Epidermal melanocyte (primary cell): ENCODE results near the gene SUB1.

Source experiments
- DNase-seq: peaks from one replicate; pipeline ENCODE4 v3.0.0; 2011; ENCODE audit warnings: low spot score; ENCODE audit not compliant: insufficient read length

SUB1 gene

DNA sequence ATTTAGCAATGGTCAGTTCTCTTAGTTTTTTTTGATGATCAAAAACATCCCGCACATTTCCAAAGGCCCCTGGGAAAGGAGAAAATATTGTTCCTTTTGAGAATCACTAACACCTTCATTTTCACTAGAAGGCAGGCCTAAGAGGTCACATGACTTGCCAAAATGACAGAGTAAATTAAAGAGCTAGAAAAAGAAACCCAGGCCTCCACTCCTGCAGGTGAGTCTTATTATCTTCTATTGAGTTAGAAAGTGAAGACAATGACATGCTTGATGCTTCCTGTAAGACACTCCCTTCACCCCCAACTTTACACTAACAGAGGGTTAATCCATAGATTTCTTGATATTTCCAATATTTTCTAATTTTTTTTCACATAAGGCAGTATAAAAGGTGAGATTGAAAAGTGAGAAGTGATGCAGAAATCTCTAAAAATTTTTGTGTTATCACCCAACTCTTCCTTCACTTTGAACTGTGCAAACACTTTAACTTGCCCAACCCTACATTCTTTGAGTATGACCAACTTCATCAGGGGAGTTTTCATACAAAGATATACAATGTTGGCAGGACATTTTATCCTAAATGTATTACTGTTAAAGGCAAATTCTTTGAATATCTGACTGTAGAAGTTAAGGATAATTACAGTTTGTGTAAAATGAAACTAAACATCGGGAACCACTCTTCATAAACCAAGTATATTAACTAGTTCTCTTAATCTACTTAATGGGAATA, 57.1 kb downstream of the SUB1 start:
- DNase-seq, result no peak

DNA sequence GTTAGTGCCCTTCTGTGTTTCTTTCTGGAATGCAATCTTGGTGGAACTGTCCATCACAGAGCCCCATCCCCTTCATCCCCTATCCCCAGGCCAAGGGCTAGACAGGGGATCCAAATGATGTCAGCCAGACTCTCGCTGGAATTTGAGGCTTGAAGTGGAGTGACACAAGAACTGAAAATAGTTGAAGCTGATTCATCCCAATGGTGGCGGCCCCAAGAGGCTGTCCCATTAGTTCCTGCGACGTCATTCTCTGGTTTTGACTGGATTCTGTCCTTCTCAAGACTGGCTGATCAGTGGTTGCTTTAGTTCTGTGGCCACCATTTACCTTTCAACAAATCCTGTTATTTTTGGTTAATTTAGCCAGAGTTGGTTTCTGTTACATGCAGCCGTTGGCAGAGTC, 59.9 kb downstream of the SUB1 start:
- no peak for DNase-seq

DNA sequence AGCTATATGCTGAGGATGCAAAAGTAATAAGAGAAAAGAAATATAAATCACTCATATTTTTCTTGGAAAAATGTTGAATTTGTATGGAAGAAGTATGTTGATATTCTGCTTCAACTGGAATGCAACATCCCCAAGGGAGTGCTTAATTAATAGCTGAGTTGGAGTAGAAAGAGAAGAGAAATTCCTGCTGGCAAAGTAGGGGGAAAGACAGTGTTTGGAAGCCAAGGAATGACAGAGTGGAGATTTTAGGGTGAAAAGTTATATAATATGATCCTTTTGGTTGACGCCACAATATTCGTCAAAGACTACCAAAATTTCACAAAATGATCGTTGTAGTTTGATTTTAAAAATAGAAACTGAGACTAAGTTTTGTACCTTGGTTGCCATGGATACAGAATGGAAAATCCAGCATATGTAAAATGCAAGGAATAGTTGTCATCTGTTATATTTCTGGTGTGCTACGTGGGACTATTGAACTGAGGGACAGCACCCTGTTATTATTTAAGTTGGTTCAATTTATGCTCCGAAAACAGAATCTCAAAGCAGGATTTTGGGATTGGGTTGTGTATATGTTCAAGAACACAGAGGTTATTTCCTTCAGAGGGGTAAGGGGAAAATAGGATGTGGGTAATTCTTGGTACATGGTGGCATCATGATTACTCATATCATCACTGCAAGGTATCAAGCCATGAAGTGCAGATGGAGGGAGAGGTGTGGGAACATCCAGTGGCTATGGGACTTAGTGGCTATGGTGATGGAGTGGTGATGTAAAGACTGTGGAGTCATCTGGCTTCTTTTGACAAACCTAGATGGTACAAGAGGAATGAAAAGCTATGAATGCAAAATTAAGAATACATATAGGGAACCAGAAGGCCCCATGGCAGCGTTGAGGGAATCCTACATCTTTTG, 61.0 kb downstream of the SUB1 start:
- no peak for DNase-seq

DNA sequence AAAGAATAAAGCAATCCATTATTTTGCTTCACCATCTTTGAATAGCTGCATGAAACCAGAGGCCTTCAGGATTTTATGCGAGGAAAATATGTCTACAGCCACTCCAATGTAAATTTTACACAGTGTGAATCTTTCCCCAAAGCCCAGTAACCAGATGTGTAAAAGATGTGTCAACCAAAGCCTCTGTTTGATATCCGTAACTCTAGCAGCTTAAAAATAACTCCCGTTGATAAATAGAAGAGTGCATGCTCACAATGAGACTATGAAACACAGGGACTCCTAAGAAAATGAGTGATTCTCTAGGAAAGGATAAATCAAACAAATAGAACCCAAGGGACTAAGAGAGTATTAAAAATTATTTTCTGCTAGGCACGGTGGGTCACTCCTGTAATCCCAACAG, 65.7 kb downstream of the SUB1 start:
- no peak for DNase-seq

DNA sequence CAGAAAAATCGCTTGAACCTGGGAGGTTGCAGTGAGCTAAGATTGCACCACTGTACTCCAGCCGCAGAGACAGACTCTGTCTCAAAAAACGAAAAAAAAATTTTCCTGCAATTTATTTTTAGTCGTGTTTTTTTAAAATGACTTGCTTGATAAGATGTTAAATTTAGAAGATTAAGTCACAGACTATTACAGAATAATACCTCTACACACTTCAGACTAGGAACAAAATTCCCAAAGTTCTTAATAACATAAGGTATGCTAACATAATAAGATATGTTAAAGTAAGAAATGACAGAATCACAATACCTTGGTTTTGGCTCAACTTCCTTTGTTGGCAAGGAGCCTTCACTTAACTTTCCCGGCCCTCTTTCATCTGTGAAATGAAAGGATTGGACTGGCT, 66.3 kb downstream of the SUB1 start:
- no peak for DNase-seq
